MCF 10A (cell line): ENCODE data around the gene GMCL1. TPM values are rescaled to one million over a fixed set of nuclear protein-coding genes. Genes with fewer than 3 reads are reported as not detected.

Source experiments
- BruUV-seq: library from RNA; stranded (reverse); fragments of 400-500 nt; replicated peaks from 2 replicates; lab custom pipeline; 2021; lab: Mats Ljungman, UMichigan
- CTCF ChIA-PET: fragments of 300-600 bp; sonication (Branson Sonifier 250); formaldehyde crosslinking; extraction: SDS; loops from one replicate; lab custom pipeline; 2021; ENCODE audit warnings: antibody characterized with exemption, inconsistent platforms; lab: Yijun Ruan, JAX
- POLR2A ChIA-PET: fragments of 300-600, 350-650 bp; sonication (Branson Sonifier 250); formaldehyde crosslinking; extraction: SDS; loops from one replicate; lab custom pipeline; 2020; ENCODE audit warnings: antibody characterized with exemption, inconsistent platforms; lab: Yijun Ruan, JAX
- DNase-seq: peaks from one replicate; pipeline ENCODE4 v3.0.0-alpha.2; 2018; ENCODE audit not compliant: unreplicated experiment
- H3K27ac Mint-ChIP-seq: one replicate; pipeline ENCODE4 v1.8.0; 2022; ENCODE audit warnings: mild to moderate bottlenecking, low read depth, mixed read lengths; ENCODE audit not compliant: unreplicated experiment
- H3K27me3 Mint-ChIP-seq: one replicate; pipeline ENCODE4 v1.8.0; 2022; ENCODE audit warnings: mixed read lengths; ENCODE audit not compliant: insufficient read depth, unreplicated experiment
- H3K36me3 Mint-ChIP-seq: one replicate; pipeline ENCODE4 v1.8.0; 2022; ENCODE audit warnings: mild to moderate bottlenecking, moderate library complexity, mixed read lengths; ENCODE audit not compliant: insufficient read depth, unreplicated experiment
- H3K4me1 Mint-ChIP-seq: one replicate; pipeline ENCODE4 v1.8.0; 2022; ENCODE audit warnings: mixed read lengths; ENCODE audit not compliant: insufficient read depth, unreplicated experiment
- H3K4me3 Mint-ChIP-seq: one replicate; pipeline ENCODE4 v1.8.0; 2022; ENCODE audit warnings: mild to moderate bottlenecking, moderate library complexity, mixed read lengths; ENCODE audit not compliant: unreplicated experiment
- H3K9me3 Mint-ChIP-seq: one replicate; pipeline ENCODE4 v1.8.0; 2022; ENCODE audit warnings: mixed read lengths; ENCODE audit not compliant: unreplicated experiment
- CTCF ChIP-seq: fragments of 200-600 bp; IDR thresholded peaks from one replicate; pipeline ENCODE4 v1.8.0; 2022; ENCODE audit warnings: antibody characterized with exemption, mild to moderate bottlenecking; ENCODE audit not compliant: unreplicated experiment
- intact Hi-C: fragments of 100-400 bp; cut with micrococcal nuclease; formaldehyde crosslinking; loops from 2 replicates; pipeline ENCODE4 v1.14.1; 2022
- total RNA-seq: library from RNA; stranded (reverse); gene quantifications from 2 replicates; pipeline ENCODE4 v1.2.3, GENCODE V29; 2022

The GMCL1 gene
- total RNA-seq, 1 experiment from 2014 or later = 13.6 TPM

GRCh38 chr2:69844560-69844959 is 15.1 kb downstream of the GMCL1 start:
- no peaks in the 10 kb centered on the region for H3K9me3 Mint-ChIP-seq
- H3K36me3 Mint-ChIP-seq = peaks cover 43% of the 10 kb centered on the region
- intact Hi-C loops = no loop called here
- no peak overlapping the region for H3K27ac Mint-ChIP-seq
- no peak for TF ChIP-seq CTCF
- POLR2A ChIA-PET = interaction anchor here (1.1 kb wide), 1 partner anchor 9 kb away, joined by 3 read pairs; no protein-coding TSS in a partner anchor
- BruUV-seq = no TSS peak
- H3K4me3 Mint-ChIP-seq = no peak overlapping the region
- H3K27me3 Mint-ChIP-seq = no peaks in the 10 kb centered on the region
- CTCF ChIA-PET = no interaction called here
- no peaks in the 10 kb centered on the region for H3K4me1 Mint-ChIP-seq
- DNase-seq = no peak

- no peak for DNase-seq
- intact Hi-C loops = no loop called here
- ChIA-PET CTCF (interaction anchor here (0.5 to 0.6 kb wide), 2 partner anchors 33 to 123 kb away, joined by 3 to 5 read pairs; no protein-coding TSS in a partner anchor), POLR2A (interaction anchor here (0.7 to 0.8 kb wide), 2 partner anchors 9 to 461 kb away, joined by 3 read pairs; no protein-coding TSS in a partner anchor)
- no peaks in the 10 kb centered on the region for H3K9me3 Mint-ChIP-seq
- no TSS peak for BruUV-seq
- no peaks in the 10 kb centered on the region for H3K27me3 Mint-ChIP-seq
- H3K27ac Mint-ChIP-seq = no peak overlapping the region
- TF ChIP-seq CTCF = no peak
- H3K36me3 Mint-ChIP-seq = peaks cover 33% of the 10 kb centered on the region
- no peaks in the 10 kb centered on the region for H3K4me1 Mint-ChIP-seq
- no peak overlapping the region for H3K4me3 Mint-ChIP-seq
Observed at GRCh38 chr2:69846182-69847067, 17.0 kb downstream of the GMCL1 start.

DNA sequence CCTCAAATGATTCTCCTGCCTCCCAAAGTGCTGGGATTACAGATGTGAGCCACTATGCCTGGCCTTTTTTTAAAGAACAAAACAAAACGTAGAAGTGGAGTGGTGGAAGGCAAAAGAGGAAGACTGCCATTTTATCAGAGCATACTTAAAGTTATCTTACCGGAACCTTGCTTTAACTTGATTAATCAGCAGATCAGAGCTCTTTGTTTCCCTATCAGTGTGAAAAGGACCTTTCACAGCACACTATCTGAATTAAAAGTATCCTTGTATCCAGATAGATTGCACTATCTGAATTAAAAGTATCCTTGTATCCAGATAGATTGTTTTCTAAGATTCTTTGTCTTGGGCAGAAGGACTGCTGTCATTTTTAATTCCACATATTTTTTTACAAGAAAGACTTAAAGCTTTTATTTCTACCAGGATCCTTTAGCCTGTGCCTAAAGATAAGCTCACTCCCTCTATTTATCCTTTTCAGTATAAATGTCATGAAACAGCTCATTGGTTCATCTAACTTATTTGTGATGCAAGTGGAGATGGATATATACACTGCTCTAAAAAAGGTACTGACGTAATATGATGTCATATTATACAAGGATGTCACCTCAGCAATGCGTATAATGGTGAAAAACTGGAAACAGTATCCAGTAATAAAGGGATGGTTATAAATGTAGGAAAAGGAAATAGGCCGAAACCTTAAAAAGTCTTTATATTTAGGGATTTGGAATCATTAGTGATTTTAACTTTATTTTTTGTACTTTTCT is 17.8 kb downstream of the GMCL1 start:
- CTCF ChIA-PET = interaction anchor here (0.5 to 1.0 kb wide), 2 partner anchors 33 to 122 kb away, joined by 5 read pairs; no protein-coding TSS in a partner anchor

More for the DNA sequence above, 17.8 kb downstream of the GMCL1 start:
- Mint-ChIP-seq H3K4me3 (no peak overlapping the region), H3K4me1 (no peaks in the 10 kb centered on the region), H3K9me3 (no peaks in the 10 kb centered on the region), H3K27me3 (no peaks in the 10 kb centered on the region), H3K36me3 (peaks cover 30% of the 10 kb centered on the region), H3K27ac (no peak overlapping the region)
- TF ChIP-seq CTCF = no peak
- intact Hi-C loops = no loop called here
- DNase-seq = no peak
- BruUV-seq = no TSS peak
- POLR2A ChIA-PET = interaction anchor here (0.5 to 0.8 kb wide), 4 partner anchors 10 to 462 kb away, joined by 3 read pairs; partner anchors contain the start of gene SNRNP27
